B cell (primary cell): Measurements from ENCODE around the gene LRRC14B.

Experiments
- EZH2 ChIP-seq: IDR thresholded peaks from 2 replicates; pipeline ENCODE4 v1.6.1; 2012; ENCODE audit warnings: borderline replicate concordance, low read depth, mild to moderate bottlenecking, moderate library complexity, low read length; ENCODE audit not compliant: insufficient read depth, poor library complexity, severe bottlenecking
- TF ChIP-seq, protein P1 (sequence below): fragments of 200-600 bp; IDR thresholded peaks from one replicate; pipeline ENCODE4 v1.8.0; 2022; ENCODE audit warnings: antibody characterized with exemption, mild to moderate bottlenecking

DNA sequence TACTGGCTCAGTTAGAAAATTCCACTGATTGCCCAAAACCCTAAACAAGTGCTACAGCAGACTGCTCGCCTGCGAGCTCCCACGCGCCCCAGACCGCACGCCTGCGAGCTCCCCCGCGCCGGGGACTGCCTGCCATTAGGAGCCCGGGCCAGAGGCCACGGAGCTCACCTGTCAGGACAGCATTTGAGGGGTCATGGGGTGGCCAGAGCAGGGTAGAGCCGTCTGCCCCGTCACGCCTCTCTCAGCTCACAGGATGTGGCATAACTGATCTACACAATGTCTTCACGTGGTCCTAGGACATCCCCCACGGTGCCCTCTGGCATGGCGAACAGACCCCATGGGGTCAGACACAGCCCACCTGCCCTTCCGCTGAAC, 29.1 kb upstream of the LRRC14B start:
- TF ChIP-seq, protein P1, sequence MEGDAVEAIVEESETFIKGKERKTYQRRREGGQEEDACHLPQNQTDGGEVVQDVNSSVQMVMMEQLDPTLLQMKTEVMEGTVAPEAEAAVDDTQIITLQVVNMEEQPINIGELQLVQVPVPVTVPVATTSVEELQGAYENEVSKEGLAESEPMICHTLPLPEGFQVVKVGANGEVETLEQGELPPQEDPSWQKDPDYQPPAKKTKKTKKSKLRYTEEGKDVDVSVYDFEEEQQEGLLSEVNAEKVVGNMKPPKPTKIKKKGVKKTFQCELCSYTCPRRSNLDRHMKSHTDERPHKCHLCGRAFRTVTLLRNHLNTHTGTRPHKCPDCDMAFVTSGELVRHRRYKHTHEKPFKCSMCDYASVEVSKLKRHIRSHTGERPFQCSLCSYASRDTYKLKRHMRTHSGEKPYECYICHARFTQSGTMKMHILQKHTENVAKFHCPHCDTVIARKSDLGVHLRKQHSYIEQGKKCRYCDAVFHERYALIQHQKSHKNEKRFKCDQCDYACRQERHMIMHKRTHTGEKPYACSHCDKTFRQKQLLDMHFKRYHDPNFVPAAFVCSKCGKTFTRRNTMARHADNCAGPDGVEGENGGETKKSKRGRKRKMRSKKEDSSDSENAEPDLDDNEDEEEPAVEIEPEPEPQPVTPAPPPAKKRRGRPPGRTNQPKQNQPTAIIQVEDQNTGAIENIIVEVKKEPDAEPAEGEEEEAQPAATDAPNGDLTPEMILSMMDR, result no peak
- no peak for TF ChIP-seq EZH2
